Chondrocyte (in vitro differentiated cells): Measurements from ENCODE around the gene DBNDD1. TPM values are rescaled to one million over a fixed set of nuclear protein-coding genes. Genes with fewer than 3 reads are reported as not detected.

Experiments
- DNase-seq: peaks from one replicate; pipeline ENCODE4 v3.0.0; 2021; ENCODE audit warnings: mixed read lengths, low spot score
- H3K27ac Mint-ChIP-seq: one replicate; pipeline ENCODE4 v1.8.0; 2021; ENCODE audit warnings: mild to moderate bottlenecking, moderate library complexity, mixed read lengths; ENCODE audit not compliant: unreplicated experiment
- H3K27me3 Mint-ChIP-seq: 2 replicates; pipeline ENCODE4 v1.8.0; 2021; ENCODE audit warnings: low read depth, mixed read lengths
- H3K36me3 Mint-ChIP-seq: 2 replicates; pipeline ENCODE4 v1.8.0; 2021; ENCODE audit warnings: low read depth, mixed read lengths
- H3K4me1 Mint-ChIP-seq: 2 replicates; pipeline ENCODE4 v1.8.0; 2021; ENCODE audit warnings: low read depth, mild to moderate bottlenecking, mixed read lengths
- H3K4me3 Mint-ChIP-seq: one replicate; pipeline ENCODE4 v1.8.0; 2021; ENCODE audit warnings: mild to moderate bottlenecking, moderate library complexity, mixed read lengths; ENCODE audit not compliant: unreplicated experiment
- H3K9me3 Mint-ChIP-seq: 2 replicates; pipeline ENCODE4 v1.8.0; 2021; ENCODE audit warnings: low read depth, mixed read lengths
- CTCF ChIP-seq: fragments of 200-600 bp; sonication (generic); IDR thresholded peaks from 2 replicates; pipeline ENCODE4 v1.5.0; 2021; ENCODE audit warnings: antibody characterized with exemption, mild to moderate bottlenecking, moderate library complexity
- total RNA-seq: library from RNA; stranded (reverse); gene quantifications from 3 replicates; pipeline ENCODE4 v1.2.1, GENCODE V29; 2021

DBNDD1 gene
- total RNA-seq, 1 donor from 2014 or later = 3.7 TPM

DNA sequence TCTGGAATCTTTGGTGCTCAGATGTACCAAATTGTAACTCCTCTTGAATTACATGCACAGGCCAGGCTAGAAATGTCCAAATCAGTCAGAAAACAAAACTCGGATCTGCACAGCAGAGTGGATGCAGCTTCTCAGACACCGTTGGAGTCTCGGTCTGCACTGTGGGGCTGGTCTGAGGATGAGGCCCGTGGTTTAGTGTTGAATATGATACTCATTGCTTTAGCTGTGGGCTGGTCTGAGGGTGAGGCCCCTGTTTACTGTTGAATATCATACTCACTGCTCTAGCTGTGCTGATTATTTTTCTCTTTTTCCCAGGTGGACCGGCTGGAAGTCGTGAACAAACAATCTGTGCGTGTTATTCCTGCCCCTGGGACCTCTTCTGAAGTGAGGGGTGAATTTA is 35.0 kb downstream of the DBNDD1 start:
- peaks cover 29% of the 10 kb centered on the region for H3K36me3 Mint-ChIP-seq
- TF ChIP-seq CTCF = no peak
- H3K4me1 Mint-ChIP-seq = no peaks in the 10 kb centered on the region
- no peak overlapping the region for H3K4me3 Mint-ChIP-seq
- DNase-seq = no peak
- H3K27me3 Mint-ChIP-seq = no peaks in the 10 kb centered on the region
- H3K9me3 Mint-ChIP-seq = no peaks in the 10 kb centered on the region
- H3K27ac Mint-ChIP-seq = no peak overlapping the region

GRCh38 chr16:89983536-89983935 is 35.7 kb downstream of the DBNDD1 start:
- Mint-ChIP-seq H3K27ac (no peak overlapping the region), H3K4me1 (no peaks in the 10 kb centered on the region), H3K9me3 (no peaks in the 10 kb centered on the region), H3K27me3 (no peaks in the 10 kb centered on the region), H3K4me3 (no peak overlapping the region), H3K36me3 (peaks cover 29% of the 10 kb centered on the region)
- no peak for DNase-seq
- TF ChIP-seq CTCF = no peak

DNA sequence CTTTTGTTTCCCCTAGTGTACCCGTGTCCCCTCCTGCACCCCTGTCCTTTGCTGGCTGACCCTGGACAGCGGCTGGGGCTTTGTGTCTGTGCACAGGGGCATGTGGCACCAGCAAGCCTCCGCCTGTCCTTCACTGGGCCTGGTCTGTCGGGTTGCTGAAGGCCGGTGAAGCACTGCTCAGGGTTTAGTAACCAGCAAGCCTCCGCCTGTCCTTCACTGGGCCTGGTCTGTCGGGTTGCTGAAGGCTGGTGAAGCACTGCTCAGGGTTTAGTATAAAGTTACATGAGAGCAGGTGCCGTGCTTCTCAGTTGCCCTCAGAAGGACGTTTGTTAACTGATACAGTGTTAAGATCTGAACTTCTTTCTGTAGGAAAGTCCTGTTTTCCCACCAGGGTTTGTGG is 36.9 kb downstream of the DBNDD1 start:
- no peak overlapping the region for H3K27ac Mint-ChIP-seq
- H3K4me3 Mint-ChIP-seq = no peak overlapping the region
- no peaks in the 10 kb centered on the region for H3K27me3 Mint-ChIP-seq
- TF ChIP-seq CTCF = no peak
- DNase-seq = no peak
- no peaks in the 10 kb centered on the region for H3K4me1 Mint-ChIP-seq
- H3K36me3 Mint-ChIP-seq = peaks cover 28% of the 10 kb centered on the region
- no peaks in the 10 kb centered on the region for H3K9me3 Mint-ChIP-seq

DNA sequence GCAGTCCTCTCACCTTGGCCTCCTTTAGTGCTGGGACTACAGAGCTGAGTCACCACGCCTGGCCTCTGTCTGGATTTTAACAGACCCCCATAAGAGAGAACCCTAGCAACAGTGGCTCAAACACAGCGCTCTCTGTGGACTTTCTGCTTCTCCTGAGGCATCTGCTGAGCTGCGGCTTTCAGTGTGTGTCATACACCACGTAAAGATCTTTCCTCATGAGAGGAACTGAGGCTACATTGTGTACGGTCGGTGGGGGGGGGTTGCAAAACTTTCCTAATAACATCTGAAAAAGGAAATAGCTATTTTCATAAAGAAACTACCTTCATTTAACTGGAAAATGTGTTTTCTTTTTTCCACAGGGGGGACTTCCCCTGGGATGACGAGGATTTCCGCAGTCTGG is 37.8 kb downstream of the DBNDD1 start:
- TF ChIP-seq CTCF = no peak
- H3K4me1 Mint-ChIP-seq = no peaks in the 10 kb centered on the region
- H3K36me3 Mint-ChIP-seq = peaks cover 21% of the 10 kb centered on the region
- no peak overlapping the region for H3K27ac Mint-ChIP-seq
- H3K4me3 Mint-ChIP-seq = no peak overlapping the region
- H3K9me3 Mint-ChIP-seq = no peaks in the 10 kb centered on the region
- no peaks in the 10 kb centered on the region for H3K27me3 Mint-ChIP-seq
- DNase-seq = no peak

DNA sequence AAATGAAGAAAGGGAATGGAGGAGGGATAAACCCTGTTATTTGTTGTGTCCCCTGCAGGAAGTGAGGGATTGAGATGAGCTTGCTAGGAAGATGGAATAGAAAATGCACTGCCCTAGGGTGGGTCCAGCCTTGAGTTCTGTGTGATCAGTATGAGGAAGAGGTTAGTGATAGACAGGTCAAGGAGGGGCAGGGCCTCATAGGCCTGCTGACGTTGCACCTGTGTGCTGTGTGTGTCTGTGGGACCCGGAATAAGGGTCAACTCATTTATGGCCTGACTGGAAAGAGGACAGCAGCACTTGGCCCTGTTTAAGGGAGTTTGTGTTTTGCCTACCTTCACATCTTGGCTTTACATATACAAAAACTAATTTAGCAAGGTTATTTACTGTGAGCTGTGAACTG is 44.4 kb downstream of the DBNDD1 start:
- Mint-ChIP-seq H3K27me3 (no peaks in the 10 kb centered on the region), H3K4me1 (peaks cover 28% of the 10 kb centered on the region), H3K27ac (no peak overlapping the region), H3K36me3 (peaks cover 5% of the 10 kb centered on the region), H3K9me3 (no peaks in the 10 kb centered on the region), H3K4me3 (no peak overlapping the region)
- DNase-seq = no peak
- TF ChIP-seq CTCF = no peak
